Small intestine (tissue), 7 donors: ENCODE measurements around the gene ZMYM1. TPM values are rescaled to one million over a fixed set of nuclear protein-coding genes. Genes with fewer than 3 reads are reported as not detected.
"Not testable (repeated sequence)": the region's sequence is repeated elsewhere in the genome, so short reads cannot be mapped to it uniquely, and the experiment has no call there.

Source experiments
- DNase-seq, 2 donors: peaks; one replicate each; pipeline versions ENCODE4 v3.0.0 to v3.0.0-alpha.2; 2013
- FAIRE-seq: peaks from 2 replicates; lab custom pipeline; 2012; peaks lifted over from hg19 to GRCh38; lab: Jason Lieb, UNC
- H3K27ac ChIP-seq, 3 donors: one replicate each; pipeline ENCODE4 v1.5.1; 2013; ENCODE audit warnings: low read length in 2 of 3, mild to moderate bottlenecking in 2 of 3, control low read depth in 1 of 3, inconsistent platforms in 1 of 3, low read depth in 1 of 3, moderate library complexity in 1 of 3
- H3K27me3 ChIP-seq, 3 donors: one replicate each; pipeline ENCODE4 v1.6.1; 2013; ENCODE audit warnings: low read length in 3 of 3, inconsistent platforms in 1 of 3; ENCODE audit not compliant: control insufficient read depth in 3 of 3, insufficient read depth in 3 of 3
- H3K36me3 ChIP-seq, 3 donors: one replicate each; pipeline ENCODE4 v1.6.1; 2013; ENCODE audit warnings: low read length in 3 of 3, inconsistent platforms in 1 of 3, low read depth in 1 of 3, mild to moderate bottlenecking in 1 of 3, moderate library complexity in 1 of 3; ENCODE audit not compliant: control insufficient read depth in 3 of 3, insufficient read depth in 2 of 3
- H3K4me1 ChIP-seq, 3 donors: one replicate each; pipeline ENCODE4 v1.6.1; 2013; ENCODE audit warnings: low read length in 2 of 3, inconsistent platforms in 1 of 3, low read depth in 1 of 3, mild to moderate bottlenecking in 1 of 3, moderate library complexity in 1 of 3; ENCODE audit not compliant: control insufficient read depth in 3 of 3, insufficient read depth in 2 of 3
- H3K4me3 ChIP-seq, 3 donors: one replicate each; pipeline ENCODE4 v1.5.1; 2013; ENCODE audit warnings: low read length in 3 of 3, control low read depth in 1 of 3, inconsistent platforms in 1 of 3, low read depth in 1 of 3, mild to moderate bottlenecking in 1 of 3, moderate library complexity in 1 of 3
- H3K9me3 ChIP-seq, 2 donors: one replicate each; pipeline ENCODE4 v1.6.1; 2013; ENCODE audit warnings: low read depth in 1 of 2, low read length in 1 of 2; ENCODE audit not compliant: control insufficient read depth in 2 of 2, insufficient read depth in 1 of 2
- WGBS, 3 donors: extraction: QIAGEN DNeasy Blood & Tissue Kit; methylation state at CpG; one replicate each; pipeline ENCODE4 v1.1.7; 2013; 5-methylcytosine and 5-hydroxymethylcytosine counted together
- polyA plus RNA-seq, 4 donors: library from polyadenylated mRNA; stranded (reverse) in 3 of 4; unstranded in 1 of 4; fragments of 200-250 nt in 3 of 4; fragments of 120-200 nt in 1 of 4; gene quantifications; one replicate each; pipeline versions ENCODE4 v1.2.1 to v1.2.3, GENCODE V29; 2013
- donor health status: healthy with polysubstance abuse.
- donor health status: control.
- donor health status: control.
- donor health status: Bipolar disorder and iron deficiency.
- donor health status: healthy.

ZMYM1 gene
- polyA plus RNA-seq, 4 donors = 1.1 to 17.5 (median 3.2) TPM

DNA sequence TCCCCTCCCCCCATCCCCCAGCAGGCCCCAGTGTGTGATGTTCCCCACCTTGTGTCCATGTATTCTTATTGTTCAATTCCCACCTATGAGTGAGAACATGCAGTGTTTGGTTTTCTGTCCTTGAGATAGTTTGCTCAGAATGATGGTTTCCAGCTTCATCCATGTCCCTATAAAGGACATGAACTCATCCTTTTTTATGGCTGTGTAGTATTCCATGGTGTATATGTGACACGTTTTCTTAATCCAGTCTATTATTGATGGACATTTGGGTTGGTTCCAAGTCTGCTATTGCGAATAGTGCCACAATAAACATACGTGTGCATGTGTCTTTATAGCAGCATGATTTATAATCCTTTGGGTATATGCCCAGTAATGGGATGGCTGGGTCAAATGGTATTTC is 24.9 kb upstream of the ZMYM1 start:
- not testable (repeated sequence) for H3K9me3 ChIP-seq, H3K27me3 ChIP-seq, FAIRE-seq, DNase-seq, H3K27ac ChIP-seq, H3K4me1 ChIP-seq, H3K4me3 ChIP-seq, H3K36me3 ChIP-seq
- WGBS, 3 donors = 36 to 61% (median 58%) methylated on average over 3 of the region's 3 CpGs

DNA sequence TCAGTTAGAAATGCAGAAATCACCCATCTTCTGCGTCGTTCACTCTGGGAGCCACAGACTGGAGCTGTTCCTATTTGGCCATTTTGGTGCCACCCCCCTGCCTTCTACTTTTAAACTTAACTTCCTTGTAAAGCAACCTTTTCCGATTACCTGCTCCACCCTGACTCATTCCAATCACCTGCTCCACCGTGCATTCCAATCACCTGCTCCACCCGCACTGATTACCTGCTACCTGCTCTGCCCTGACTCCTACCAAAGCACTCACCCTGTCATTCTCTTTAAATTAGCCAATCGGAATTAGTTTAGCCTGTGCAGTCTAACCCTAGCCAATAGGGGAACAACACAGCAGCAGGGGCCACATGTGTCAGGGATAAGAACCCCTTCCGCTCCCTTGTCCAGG is 20.9 kb upstream of the ZMYM1 start:
- DNase-seq, H3K36me3 ChIP-seq, H3K4me1 ChIP-seq, H3K4me3 ChIP-seq, H3K27ac ChIP-seq, FAIRE-seq, H3K27me3 ChIP-seq: not testable (repeated sequence)
- H3K9me3 ChIP-seq = peaks cover 0 to 10% of the 10 kb centered on the region in 2 donors
- 66 to 86% (median 77%) methylated on average over 7 of the region's 7 CpGs for WGBS, 3 donors

GRCh38 chr1:35058988-35059387 is 20.2 kb upstream of the ZMYM1 start:
- FAIRE-seq (no peak), DNase-seq (no peak)
- Histone ChIP-seq H3K9me3 (peaks cover 0 to 11% of the 10 kb centered on the region in 2 donors), H3K27me3 (no peaks in the 10 kb centered on the region), H3K36me3 (no peaks in the 10 kb centered on the region), H3K27ac (no peak overlapping the region), H3K4me1 (no peaks in the 10 kb centered on the region), H3K4me3 (no peak overlapping the region)
- 58 to 83% (median 77%) methylated on average over 2 of the region's 2 CpGs for WGBS, 3 donors

GRCh38 chr1:35062518-35063196 is 16.5 kb upstream of the ZMYM1 start:
- Histone ChIP-seq H3K27ac (no peak overlapping the region), H3K9me3 (peaks cover 0 to 11% of the 10 kb centered on the region in 2 donors), H3K4me3 (no peak overlapping the region), H3K4me1 (no peaks in the 10 kb centered on the region), H3K27me3 (no peaks in the 10 kb centered on the region), H3K36me3 (no peaks in the 10 kb centered on the region)
- no peak for FAIRE-seq
- peak in 1 of 2 donors; percentile 34 for DNase-seq
- WGBS, 3 donors = 41 to 47% (median 45%) methylated on average over 4 of the region's 4 CpGs

DNA sequence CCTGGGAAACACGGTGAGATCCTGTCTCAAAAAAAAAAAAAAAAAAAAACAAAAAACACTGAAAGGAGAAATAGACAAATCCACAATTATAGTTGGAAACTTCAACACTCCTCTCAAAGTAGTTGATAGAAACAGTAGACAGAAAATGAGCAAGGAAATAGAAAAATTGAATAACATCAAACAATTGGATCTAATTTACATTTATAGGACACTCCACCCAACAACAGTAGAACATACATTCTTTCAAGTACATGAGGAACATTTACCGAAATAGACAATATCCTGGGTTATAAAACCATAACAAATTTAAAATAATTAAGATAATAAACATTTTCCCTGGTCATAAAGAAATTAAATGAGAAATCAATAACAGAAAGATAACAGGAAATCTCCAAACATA is 14.9 kb upstream of the ZMYM1 start:
- DNase-seq = no peak
- Histone ChIP-seq H3K4me3 (no peak overlapping the region), H3K36me3 (no peaks in the 10 kb centered on the region), H3K27ac (no peak overlapping the region), H3K9me3 (peaks cover 0 to 8% of the 10 kb centered on the region in 2 donors), H3K4me1 (no peaks in the 10 kb centered on the region), H3K27me3 (no peaks in the 10 kb centered on the region)
- FAIRE-seq = no peak
- 42 to 76% (median 52%) methylated on average over 2 of the region's 2 CpGs for WGBS, 3 donors

- Histone ChIP-seq H3K4me1 (no peaks in the 10 kb centered on the region), H3K9me3 (no peaks in the 10 kb centered on the region), H3K36me3 (no peaks in the 10 kb centered on the region), H3K27ac (no peak overlapping the region), H3K4me3 (no peak overlapping the region), H3K27me3 (no peaks in the 10 kb centered on the region)
- FAIRE-seq = no peak
- no peak for DNase-seq
These were observed 9.4 kb upstream of the ZMYM1 start for GRCh38 chr1:35069746-35070145.

GRCh38 chr1:35073265-35073811 is 5.8 kb upstream of the ZMYM1 start:
- H3K36me3 ChIP-seq = no peaks in the 10 kb centered on the region
- no peaks in the 10 kb centered on the region for H3K27me3 ChIP-seq
- no peaks in the 10 kb centered on the region for H3K9me3 ChIP-seq
- no peaks in the 10 kb centered on the region for H3K4me1 ChIP-seq
- no peak overlapping the region for H3K27ac ChIP-seq
- 81 to 96% (median 94%) methylated on average over 1 of the region's 1 CpG for WGBS, 3 donors
- no peak overlapping the region for H3K4me3 ChIP-seq
- no peak for DNase-seq
- FAIRE-seq = no peak

DNA sequence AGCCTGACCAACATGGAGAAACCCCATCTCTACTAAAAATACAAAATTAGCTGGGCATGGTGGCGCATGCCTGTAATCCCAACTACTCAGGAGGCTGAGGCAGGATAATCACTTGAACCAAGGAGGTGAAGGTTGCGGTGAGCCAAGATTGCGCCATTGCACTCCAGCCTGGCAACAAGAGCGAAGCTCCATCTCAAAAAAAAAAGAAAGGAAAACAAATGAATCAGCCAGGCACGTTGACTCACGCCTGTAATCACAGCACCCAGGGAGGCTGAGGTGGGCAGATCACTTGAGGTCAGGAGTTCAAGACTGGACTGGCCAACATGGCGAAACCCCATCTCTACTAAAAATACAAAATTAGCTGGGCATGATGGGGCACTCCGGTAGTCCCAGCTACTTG is 2.8 kb upstream of the ZMYM1 start:
- H3K4me3 ChIP-seq, H3K27ac ChIP-seq, H3K27me3 ChIP-seq, DNase-seq, FAIRE-seq, H3K9me3 ChIP-seq, H3K36me3 ChIP-seq, H3K4me1 ChIP-seq: not testable (repeated sequence)
- WGBS, 3 donors = 79 to 82% (median 81%) methylated on average over 8 of the region's 8 CpGs
